ENCODE measurements around the gene RBSN.
A peak's percentile ranks its signal among the peaks of the same experiment; 100 is the strongest.

- no peak for TF ChIP-seq ZNF558 (tag by site-specific recombination; IDR thresholded peaks at IDR 0.05)
- TF ChIP-seq ELK4 (IDR thresholded peaks at IDR 0.05; ENCODE audit: borderline replicate concordance, low read depth, low read length), result no peak
- no peak for TF ChIP-seq CTCF (tag by site-specific recombination; IDR thresholded peaks at IDR 0.05)
- TF ChIP-seq ZBTB21 (tag by site-specific recombination; IDR thresholded peaks at IDR 0.05), result no peak
- 0 out of 2 replicates have a peak, but pooled peaks have one; percentile 28 for TF ChIP-seq PATZ1 (tag by site-specific recombination; IDR thresholded peaks at IDR 0.05)
These were observed 34.0 kb downstream of the RBSN start, which contains the start of gene MRPS25 for GRCh38 chr3:15064835-15065549.

Data from HEK293 (cell line).